T-helper 2 cell treated with Interferon-gamma antibody and Interleukin-4, amounts not matched to agents 5 μg/mL and 100 μg/mL, for 36 hours (primary cell): Measurements from ENCODE around the gene DGKQ.

Experiments
- DNase-seq: peaks from one replicate; pipeline ENCODE4 v3.0.0; 2021; ENCODE audit warnings: low spot score
- H3K27ac Mint-ChIP-seq: one replicate; pipeline ENCODE4 v1.8.0; 2021; ENCODE audit warnings: mild to moderate bottlenecking, mixed read lengths
- H3K27me3 Mint-ChIP-seq: one replicate; pipeline ENCODE4 v1.8.0; 2021; ENCODE audit warnings: low read depth, mixed read lengths
- H3K36me3 Mint-ChIP-seq: one replicate; pipeline ENCODE4 v1.8.0; 2021; ENCODE audit warnings: low read depth, mixed read lengths
- H3K4me1 Mint-ChIP-seq: one replicate; pipeline ENCODE4 v1.8.0; 2021; ENCODE audit warnings: low read depth, mixed read lengths
- H3K4me3 Mint-ChIP-seq: one replicate; pipeline ENCODE4 v1.8.0; 2022; ENCODE audit warnings: mild to moderate bottlenecking, moderate library complexity, mixed read lengths
- H3K9me3 Mint-ChIP-seq: one replicate; pipeline ENCODE4 v1.8.0; 2021; ENCODE audit warnings: mixed read lengths

DGKQ gene

DNA sequence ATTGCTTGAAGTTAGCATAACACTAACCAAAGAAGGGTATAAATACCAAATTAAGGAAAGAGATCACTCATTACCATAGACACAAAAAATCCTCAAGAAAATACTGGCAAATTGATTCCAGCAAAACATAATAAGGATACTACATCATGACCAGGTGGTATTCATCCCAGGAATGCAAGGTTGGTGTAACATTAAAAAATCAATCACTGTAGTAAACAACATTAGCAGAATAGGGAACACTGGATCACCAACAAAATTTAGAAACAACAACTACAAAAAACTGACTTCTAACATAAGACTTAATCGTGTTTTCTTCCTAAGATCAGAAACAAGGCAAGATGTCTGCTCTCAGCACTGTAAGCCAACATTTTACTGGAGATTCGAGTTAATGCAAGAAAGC, 55.4 kb downstream of the DGKQ start:
- Mint-ChIP-seq H3K27ac (no peak overlapping the region), H3K4me3 (no peak overlapping the region), H3K4me1 (peaks cover 34% of the 10 kb centered on the region)

DNA sequence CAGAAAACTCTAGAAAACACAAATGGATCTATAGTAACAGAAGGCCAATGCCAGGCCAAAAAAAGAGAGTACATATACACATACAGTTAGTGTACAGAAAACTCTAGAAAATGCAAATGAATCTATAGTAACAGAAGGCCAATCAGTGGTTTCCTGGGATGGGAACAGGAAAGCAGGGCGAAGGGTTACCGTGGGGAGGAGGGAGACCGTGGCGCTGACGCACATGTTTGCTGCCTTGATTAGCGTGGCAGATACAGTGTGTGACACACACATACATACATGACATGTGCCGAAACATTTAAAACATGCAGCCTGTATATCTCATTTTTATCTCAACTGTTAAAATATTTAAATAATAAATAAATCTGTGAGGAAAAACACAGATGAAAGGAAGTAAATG, 55.9 kb downstream of the DGKQ start:
- peaks cover 29% of the 10 kb centered on the region for H3K4me1 Mint-ChIP-seq
- no peaks in the 10 kb centered on the region for H3K9me3 Mint-ChIP-seq
- H3K4me3 Mint-ChIP-seq = no peak overlapping the region
- H3K27ac Mint-ChIP-seq = no peak overlapping the region
- H3K36me3 Mint-ChIP-seq = peaks cover 18% of the 10 kb centered on the region
- no peak for DNase-seq
- no peaks in the 10 kb centered on the region for H3K27me3 Mint-ChIP-seq

More for the DNA sequence above, 55.4 kb downstream of the DGKQ start:
- no peak for DNase-seq
- Mint-ChIP-seq H3K27me3 (no peaks in the 10 kb centered on the region), H3K36me3 (peaks cover 20% of the 10 kb centered on the region), H3K9me3 (no peaks in the 10 kb centered on the region)

GRCh38 chr4:915595-915994, 57.8 kb downstream of the DGKQ start:
- Mint-ChIP-seq H3K4me1 (peaks cover 18% of the 10 kb centered on the region), H3K27ac (peak overlapping the region; percentile 7), H3K9me3 (no peaks in the 10 kb centered on the region), H3K27me3 (no peaks in the 10 kb centered on the region), H3K36me3 (peaks cover 18% of the 10 kb centered on the region), H3K4me3 (peak overlapping the region; percentile 25)
- no peak for DNase-seq

- Mint-ChIP-seq H3K27me3 (no peaks in the 10 kb centered on the region), H3K4me3 (peak overlapping the region; percentile 25), H3K9me3 (no peaks in the 10 kb centered on the region), H3K4me1 (peaks cover 16% of the 10 kb centered on the region), H3K36me3 (peaks cover 16% of the 10 kb centered on the region), H3K27ac (peak overlapping the region; percentile 27)
- no peak for DNase-seq
Observed at GRCh38 chr4:915041-915474, 58.3 kb downstream of the DGKQ start.

- Mint-ChIP-seq H3K36me3 (peaks cover 17% of the 10 kb centered on the region), H3K4me3 (no peak overlapping the region), H3K27ac (no peak overlapping the region), H3K4me1 (peaks cover 16% of the 10 kb centered on the region), H3K27me3 (no peaks in the 10 kb centered on the region), H3K9me3 (no peaks in the 10 kb centered on the region)
- DNase-seq = no peak
Observed at GRCh38 chr4:914531-914930, 58.8 kb downstream of the DGKQ start.

- Mint-ChIP-seq H3K27ac (no peak overlapping the region), H3K4me1 (peaks cover 16% of the 10 kb centered on the region), H3K9me3 (no peaks in the 10 kb centered on the region), H3K27me3 (no peaks in the 10 kb centered on the region), H3K36me3 (peaks cover 24% of the 10 kb centered on the region), H3K4me3 (no peak overlapping the region)
- no peak for DNase-seq
Observed at GRCh38 chr4:913280-913618, 60.1 kb downstream of the DGKQ start.

GRCh38 chr4:912548-913279, 60.7 kb downstream of the DGKQ start:
- Mint-ChIP-seq H3K9me3 (no peaks in the 10 kb centered on the region), H3K36me3 (peaks cover 27% of the 10 kb centered on the region)

DNA sequence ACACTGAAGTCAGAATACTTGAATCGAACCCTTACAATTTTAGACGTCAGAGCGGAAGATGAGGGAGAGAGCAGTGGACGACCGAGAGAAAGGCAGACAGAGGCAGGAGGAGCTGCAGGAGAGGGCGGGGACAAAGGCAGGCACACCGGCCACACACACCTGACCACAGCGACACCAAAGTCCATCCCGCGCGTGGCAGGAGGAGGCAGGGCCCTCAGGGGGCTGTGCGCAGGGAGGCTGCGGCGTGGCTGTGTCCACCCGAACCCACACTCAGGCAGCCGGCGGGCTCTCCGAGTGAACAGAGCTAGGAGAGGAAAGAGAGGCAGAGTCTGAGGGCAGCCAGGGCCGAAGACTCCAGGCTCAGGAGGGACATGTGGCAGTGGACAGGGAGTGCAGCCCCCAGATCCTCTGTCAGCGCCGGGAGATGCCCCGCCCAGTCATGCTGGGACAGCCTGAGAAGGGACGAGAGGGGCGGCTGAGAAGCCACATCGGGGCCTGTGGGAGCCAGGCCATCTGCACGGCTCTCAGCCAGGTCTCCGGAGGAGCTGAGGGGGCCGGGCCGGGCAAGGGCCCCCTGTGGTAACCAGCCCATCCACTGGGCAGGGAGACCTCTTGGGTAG, 61.4 kb downstream of the DGKQ start:
- no peak for DNase-seq
- H3K9me3 Mint-ChIP-seq = no peaks in the 10 kb centered on the region
- peaks cover 27% of the 10 kb centered on the region for H3K36me3 Mint-ChIP-seq
- no peak overlapping the region for H3K4me3 Mint-ChIP-seq
- H3K27ac Mint-ChIP-seq = no peak overlapping the region
- peaks cover 12% of the 10 kb centered on the region for H3K4me1 Mint-ChIP-seq
- no peaks in the 10 kb centered on the region for H3K27me3 Mint-ChIP-seq

More at GRCh38 chr4:912548-913279, 60.7 kb downstream of the DGKQ start:
- Mint-ChIP-seq H3K4me1 (peaks cover 16% of the 10 kb centered on the region), H3K4me3 (no peak overlapping the region), H3K27me3 (no peaks in the 10 kb centered on the region), H3K27ac (no peak overlapping the region)
- no peak for DNase-seq

- no peak overlapping the region for H3K4me3 Mint-ChIP-seq
- H3K36me3 Mint-ChIP-seq = peaks cover 33% of the 10 kb centered on the region
- DNase-seq = no peak
Observed at GRCh38 chr4:911221-911751, 62.1 kb downstream of the DGKQ start.

GRCh38 chr4:910366-911091, 62.8 kb downstream of the DGKQ start:
- H3K9me3 Mint-ChIP-seq = no peaks in the 10 kb centered on the region
- no peak overlapping the region for H3K4me3 Mint-ChIP-seq
- DNase-seq = no peak
- H3K27me3 Mint-ChIP-seq = no peaks in the 10 kb centered on the region
- H3K36me3 Mint-ChIP-seq = peaks cover 38% of the 10 kb centered on the region
- peaks cover 5% of the 10 kb centered on the region for H3K4me1 Mint-ChIP-seq
- no peak overlapping the region for H3K27ac Mint-ChIP-seq

More at GRCh38 chr4:911221-911751, 62.1 kb downstream of the DGKQ start:
- Mint-ChIP-seq H3K9me3 (no peaks in the 10 kb centered on the region), H3K27me3 (no peaks in the 10 kb centered on the region), H3K4me1 (peaks cover 12% of the 10 kb centered on the region), H3K27ac (no peak overlapping the region)

- no peak for DNase-seq
- H3K4me3 Mint-ChIP-seq = no peak overlapping the region
- H3K9me3 Mint-ChIP-seq = no peaks in the 10 kb centered on the region
- no peaks in the 10 kb centered on the region for H3K4me1 Mint-ChIP-seq
- no peak overlapping the region for H3K27ac Mint-ChIP-seq
- H3K27me3 Mint-ChIP-seq = no peaks in the 10 kb centered on the region
- peaks cover 39% of the 10 kb centered on the region for H3K36me3 Mint-ChIP-seq
Observed at GRCh38 chr4:909821-910220, 63.5 kb downstream of the DGKQ start.

DNA sequence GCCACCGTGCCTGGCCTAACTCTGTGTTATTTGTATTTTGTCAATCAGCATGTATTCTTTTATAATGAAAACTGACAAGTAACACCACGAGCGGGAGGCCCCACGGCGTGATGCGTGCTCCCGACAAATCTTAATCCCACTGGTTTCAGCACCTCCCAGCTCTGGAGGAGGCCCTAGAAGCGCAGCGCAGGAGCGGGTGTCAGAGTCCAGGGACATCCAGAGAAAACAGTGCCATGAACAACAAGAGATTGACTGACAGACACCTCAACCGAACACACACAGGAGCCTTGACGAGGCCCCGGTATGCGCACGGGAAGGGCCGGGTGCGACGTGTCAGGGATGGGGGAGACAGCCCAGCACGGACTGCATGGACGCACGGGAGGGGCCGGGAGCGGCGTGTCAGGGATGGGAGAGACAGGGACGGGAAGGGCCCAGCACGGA, 64.2 kb downstream of the DGKQ start:
- Mint-ChIP-seq H3K27ac (no peak overlapping the region), H3K4me1 (no peaks in the 10 kb centered on the region), H3K36me3 (peaks cover 39% of the 10 kb centered on the region), H3K4me3 (no peak overlapping the region), H3K27me3 (no peaks in the 10 kb centered on the region), H3K9me3 (no peaks in the 10 kb centered on the region)
- no peak for DNase-seq
